GM21825 (cell line): ENCODE data around the gene NUP93.
"Not testable (repeated sequence)": the region's sequence is repeated elsewhere in the genome, so short reads cannot be mapped to it uniquely, and the experiment has no call there.

Experiments used
- ATAC-seq: cut with Tn5 transposase; IDR thresholded peaks from one replicate; pipeline ENCODE4 v1.9.1; 2021; ENCODE audit warnings: mild to moderate bottlenecking, moderate library complexity; ENCODE audit not compliant: unreplicated experiment

NUP93 gene

GRCh38 chr16:56708525-56709442 is 21.1 kb upstream of the NUP93 start:
- ATAC-seq, result no peak

DNA sequence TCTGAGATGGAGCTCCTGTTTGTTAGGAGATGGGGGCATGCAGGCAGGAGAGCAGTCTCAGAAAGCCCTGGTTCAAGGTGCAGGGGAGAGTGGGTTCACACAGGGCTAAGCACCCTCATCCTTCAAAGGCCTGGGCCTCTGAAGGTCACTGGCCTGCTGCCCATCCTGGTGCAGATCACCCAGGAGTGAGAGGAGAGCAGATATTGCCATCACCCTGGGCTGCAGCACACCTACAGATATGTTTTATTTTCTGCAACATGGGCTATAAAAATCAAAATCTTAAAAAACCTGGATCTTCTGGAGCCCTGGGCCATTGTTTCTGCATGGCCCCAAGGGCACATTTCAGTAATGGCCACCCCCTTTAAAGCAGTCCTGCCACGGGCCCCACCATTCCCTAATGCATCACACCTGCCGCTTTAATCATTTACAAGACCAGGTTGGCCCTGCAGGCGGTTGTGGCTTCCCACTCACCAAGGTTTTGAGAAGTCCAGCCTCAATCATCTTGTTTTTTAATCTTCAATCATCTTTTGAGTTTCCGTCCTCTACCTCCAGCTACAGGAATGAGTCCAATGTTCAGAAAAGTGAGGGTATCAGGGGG is 20.4 kb upstream of the NUP93 start:
- no peak for ATAC-seq

- no peak for ATAC-seq
These were observed 19.7 kb upstream of the NUP93 start for GRCh38 chr16:56710181-56710737.

DNA sequence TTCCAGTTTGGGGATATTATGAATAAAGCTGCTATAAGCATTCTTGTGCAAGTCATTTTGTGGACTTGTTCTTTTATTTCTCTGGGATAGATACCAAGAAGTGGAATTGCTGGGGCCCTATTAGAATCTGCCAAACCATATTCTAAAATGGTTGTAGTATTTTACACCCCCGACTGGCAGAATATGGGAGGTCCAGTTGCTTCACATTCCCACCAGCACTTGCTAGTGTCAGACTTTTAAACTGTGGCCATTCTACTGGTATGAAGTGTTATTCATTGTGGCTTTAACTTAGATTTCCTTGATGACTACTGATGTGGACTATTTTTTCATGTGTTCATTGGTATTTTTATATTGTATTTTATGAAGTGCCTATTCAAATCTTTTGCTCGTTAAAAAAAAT is 18.1 kb upstream of the NUP93 start:
- ATAC-seq, result no peak

DNA sequence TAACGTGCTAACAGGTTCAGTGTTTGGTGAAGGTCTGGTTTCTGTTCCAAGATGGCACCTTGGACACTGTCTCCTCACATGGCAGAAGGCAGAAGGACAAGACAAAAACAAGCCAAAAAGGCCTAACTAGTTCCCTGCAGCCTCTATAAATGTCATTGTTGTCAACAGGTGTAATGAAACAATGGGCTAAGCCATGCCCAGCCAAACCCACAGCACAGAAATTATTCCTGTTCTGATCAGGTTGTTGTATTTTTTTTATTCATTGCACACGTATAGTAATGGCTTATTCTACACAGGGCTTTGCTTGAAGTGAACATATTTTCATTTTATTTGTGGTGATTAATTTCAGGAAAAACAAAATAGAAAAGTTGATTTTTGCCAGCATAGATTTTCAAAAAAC is 16.1 kb upstream of the NUP93 start:
- no peak for ATAC-seq

DNA sequence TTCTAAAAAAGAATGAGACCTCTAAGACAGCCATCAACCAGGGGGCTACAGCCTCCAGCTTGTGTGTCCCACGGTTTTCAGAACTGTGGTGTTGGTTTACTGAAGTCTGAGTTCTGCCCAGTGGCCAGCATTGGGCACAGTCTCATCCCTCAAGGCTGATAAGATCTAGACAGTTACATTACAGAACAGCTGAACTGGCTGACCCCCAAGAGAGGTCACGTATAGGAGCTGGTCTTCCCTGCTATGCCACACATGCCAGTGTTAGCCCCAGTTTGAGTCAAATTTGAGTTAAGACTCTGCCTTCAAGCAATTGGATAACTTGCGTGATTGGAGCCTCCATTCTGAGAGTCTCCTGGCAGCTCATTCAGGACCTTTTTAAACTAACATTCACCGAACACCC is 14.8 kb upstream of the NUP93 start:
- ATAC-seq, result no peak

GRCh38 chr16:56716761-56717160 is 13.2 kb upstream of the NUP93 start:
- no peak for ATAC-seq

DNA sequence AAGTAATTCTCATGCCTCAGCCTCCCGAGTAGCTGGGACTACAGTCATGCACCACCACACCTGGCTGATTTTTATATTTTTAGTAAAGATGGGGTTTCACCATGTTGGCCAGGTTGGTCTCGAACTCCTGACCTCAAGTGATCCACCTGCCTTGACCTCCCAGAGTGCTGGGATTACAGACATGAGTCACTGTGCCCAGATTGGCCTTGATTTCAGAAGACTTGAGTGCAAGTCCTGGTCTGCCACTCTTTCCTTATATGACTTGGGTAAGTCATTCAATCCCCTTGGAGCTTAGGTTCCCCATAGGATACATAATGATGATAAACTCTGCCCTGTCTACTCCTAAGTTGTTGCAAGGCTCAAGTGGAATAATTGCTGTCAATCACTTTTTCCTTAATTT is 12.4 kb upstream of the NUP93 start:
- ATAC-seq, result not testable (repeated sequence)

- ATAC-seq, result no peak
These were observed 7.6 kb upstream of the NUP93 start for GRCh38 chr16:56722200-56722842.

DNA sequence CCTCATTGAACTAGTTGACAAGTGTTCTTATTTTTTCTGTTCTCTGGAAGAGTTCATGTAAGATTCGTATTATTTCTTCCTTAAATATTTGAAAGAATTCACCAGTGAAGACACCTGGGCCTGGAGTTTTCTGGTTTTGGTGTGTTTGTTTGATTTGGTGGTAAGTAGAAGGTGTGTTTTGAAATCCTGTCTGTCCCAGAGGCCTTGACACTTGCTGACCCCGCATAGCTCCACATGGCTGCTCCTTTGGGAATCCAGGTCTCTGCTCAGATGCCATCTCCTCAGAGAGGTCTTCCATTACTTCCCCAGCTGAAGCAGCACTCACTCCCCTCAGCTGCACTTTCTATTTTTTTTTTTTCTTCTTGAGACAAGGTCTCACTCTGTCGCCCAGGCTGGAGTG is 5.7 kb upstream of the NUP93 start:
- no peak for ATAC-seq

DNA sequence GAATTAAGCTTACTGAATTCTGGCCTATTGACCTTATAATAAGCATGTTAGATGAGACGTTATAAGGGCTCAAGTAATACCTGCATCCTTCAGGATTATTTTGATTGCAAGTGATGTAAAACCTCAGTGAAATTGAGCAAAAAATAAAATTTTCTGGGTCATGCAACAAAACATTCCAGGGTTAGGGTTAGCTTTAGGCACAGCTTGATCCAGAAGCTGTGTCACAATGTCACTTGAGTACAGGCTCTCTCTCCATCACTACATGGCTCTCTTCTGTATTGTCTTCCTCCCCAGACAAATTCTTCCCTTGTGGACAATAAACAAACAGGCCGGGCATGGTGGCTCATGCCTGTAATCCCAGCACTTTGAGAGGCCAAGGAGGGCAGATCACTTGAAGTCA is 3.6 kb upstream of the NUP93 start:
- ATAC-seq, result no peak

GRCh38 chr16:56726926-56727325 is 3.0 kb upstream of the NUP93 start:
- no peak for ATAC-seq

DNA sequence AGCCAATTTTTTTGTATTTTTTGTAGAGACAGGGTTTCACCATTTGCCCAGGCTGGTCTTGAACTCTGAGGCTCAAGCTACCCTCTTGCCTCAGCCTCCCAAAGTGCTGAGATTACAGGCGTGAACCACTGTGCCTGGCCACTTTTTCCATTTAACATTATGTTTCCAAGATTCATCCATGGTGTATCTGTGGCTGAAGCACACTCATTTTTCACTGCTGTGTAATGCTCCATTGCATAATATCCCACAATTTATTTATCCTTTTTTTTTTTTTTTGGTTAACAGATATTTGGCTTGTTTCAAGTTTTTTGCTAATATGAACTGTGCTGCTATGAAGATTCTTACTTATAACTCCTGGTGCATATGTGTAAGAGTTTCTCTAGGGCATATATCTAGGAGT is 1.9 kb upstream of the NUP93 start:
- no peak for ATAC-seq

DNA sequence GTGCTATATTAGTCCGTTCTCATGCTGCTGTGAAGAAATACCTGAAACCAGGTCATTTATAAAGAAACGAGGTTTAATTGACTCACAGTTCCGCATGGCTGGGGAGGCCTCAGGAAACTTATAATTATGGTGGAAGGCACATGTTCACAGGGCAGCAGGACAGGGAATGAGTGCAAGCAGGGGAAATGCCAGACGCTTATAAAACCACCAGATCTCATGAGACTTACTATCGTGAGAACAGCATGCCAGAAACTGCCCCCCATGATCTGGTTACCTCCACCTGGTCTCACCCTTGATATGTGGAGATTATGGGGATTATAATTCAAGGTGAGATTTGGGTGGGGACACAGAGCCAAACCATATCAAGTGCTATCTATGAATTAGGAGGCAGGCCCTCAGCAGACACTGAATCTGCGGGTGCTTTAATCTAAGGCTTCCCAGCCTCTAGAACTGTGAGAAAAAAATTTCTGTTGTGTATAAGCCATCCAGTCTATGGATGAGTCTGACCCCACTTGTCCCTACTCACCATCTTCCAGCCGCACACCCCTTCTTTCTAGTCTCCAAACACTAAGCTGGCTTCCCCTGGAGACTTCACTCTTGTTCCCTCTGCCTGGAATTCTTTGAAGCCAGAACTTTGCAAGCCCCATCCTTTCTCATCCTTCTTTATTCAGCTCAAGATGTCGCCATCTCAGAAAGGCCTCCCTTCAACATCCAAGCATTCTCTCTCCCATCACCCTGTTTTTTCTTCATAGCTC is 772 bp upstream of the NUP93 start:
- no peak for ATAC-seq

DNA sequence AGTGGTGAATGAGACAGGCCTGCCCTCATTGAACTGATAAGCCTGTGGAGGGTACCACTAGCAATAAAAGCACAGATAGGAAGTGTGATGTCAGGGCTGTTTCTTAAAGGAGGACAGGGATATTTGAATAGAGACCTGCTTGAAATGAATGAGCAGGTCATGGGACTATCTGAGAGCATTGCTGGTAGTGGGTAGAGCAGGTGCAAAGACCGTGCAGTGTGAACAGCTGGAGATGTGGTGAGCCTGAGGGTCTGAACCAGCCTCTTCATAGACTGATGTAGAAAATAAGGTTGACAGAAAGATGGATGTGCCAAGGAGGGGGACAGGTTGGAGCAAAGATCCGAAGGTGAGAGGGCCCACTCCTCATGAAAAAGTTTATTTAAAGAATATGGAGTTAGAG is 2.4 kb downstream of the NUP93 start:
- peak; percentile 43 for ATAC-seq

DNA sequence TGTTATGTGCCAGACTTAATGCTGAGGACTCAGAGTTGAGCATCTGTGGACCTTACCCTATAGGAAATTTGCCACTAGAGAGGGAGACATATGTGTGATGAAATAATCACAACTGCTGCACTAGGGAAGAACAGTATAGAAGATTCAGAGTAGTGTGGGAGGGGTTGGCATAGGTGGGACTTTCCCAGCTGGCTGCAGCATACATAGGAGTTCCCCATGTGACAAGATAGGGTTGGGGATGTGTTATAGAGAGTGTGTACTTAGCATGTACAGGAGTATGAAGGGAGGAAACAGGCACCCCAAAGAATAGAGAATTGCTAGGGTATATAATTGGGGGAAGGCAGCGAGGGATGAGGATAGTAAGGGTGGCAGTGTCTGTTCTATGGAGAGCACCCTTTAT is 2.9 kb downstream of the NUP93 start:
- peak; percentile 37 for ATAC-seq

- ATAC-seq, result no peak
These were observed 4.5 kb downstream of the NUP93 start for GRCh38 chr16:56734429-56734828.

GRCh38 chr16:56736476-56736875 is 6.5 kb downstream of the NUP93 start:
- ATAC-seq, result no peak

GRCh38 chr16:56737539-56737938 is 7.6 kb downstream of the NUP93 start:
- no peak for ATAC-seq

GRCh38 chr16:56738221-56738620 is 8.3 kb downstream of the NUP93 start:
- no peak for ATAC-seq

DNA sequence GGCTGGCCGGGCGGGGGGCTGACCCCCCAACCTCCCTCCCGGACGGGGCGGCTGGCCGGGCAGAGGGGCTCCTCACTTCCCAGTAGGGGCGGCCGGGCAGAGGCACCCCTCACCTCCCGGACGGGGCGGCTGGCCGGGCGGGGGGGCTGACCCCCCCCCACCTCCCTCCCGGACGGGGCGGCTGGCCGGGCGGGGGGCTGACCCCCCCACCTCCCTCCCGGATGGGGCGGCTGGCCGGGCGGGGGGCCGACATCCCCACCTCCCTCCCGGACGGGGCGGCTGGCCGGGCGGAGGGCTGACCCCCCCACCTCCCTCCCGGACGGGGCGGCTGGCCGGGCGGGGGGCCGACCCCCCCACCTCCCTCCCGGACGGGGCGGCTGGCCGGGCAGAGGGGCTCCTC is 9.4 kb downstream of the NUP93 start:
- ATAC-seq, result not testable (repeated sequence)
